Cardiac muscle cell (in vitro differentiated cells and primary cell): ENCODE measurements around the gene KLF6. TPM values are rescaled to one million over a fixed set of nuclear protein-coding genes. Genes with fewer than 3 reads are reported as not detected.

Source experiments
- DNase-seq, 2 donors: peaks; one replicate each; pipeline versions ENCODE4 v3.0.0 to v3.0.0-alpha.2; 2010 to 2017; ENCODE audit warnings: low read depth in 1 of 2, low spot score in 1 of 2
- H3K27ac ChIP-seq: fragments of 200-600 bp; sonication (generic); 2 replicates; pipeline ENCODE4 v1.5.1; 2016
- H3K27me3 ChIP-seq: fragments of 200-600 bp; sonication (generic); 2 replicates; pipeline ENCODE4 v1.6.0; 2016; ENCODE audit warnings: control low read depth
- H3K36me3 ChIP-seq: fragments of 200-600 bp; sonication (generic); 2 replicates; pipeline ENCODE4 v1.5.1; 2016; ENCODE audit warnings: control low read depth
- H3K4me1 ChIP-seq: fragments of 200-600 bp; sonication (generic); 2 replicates; pipeline ENCODE4 v1.8.1; 2017; ENCODE audit warnings: low read depth, mild to moderate bottlenecking, mixed run types
- H3K4me3 ChIP-seq: fragments of 200-600 bp; sonication (generic); 2 replicates; pipeline ENCODE4 v1.5.1; 2016; ENCODE audit warnings: mild to moderate bottlenecking
- H3K9me3 ChIP-seq: fragments of 200-600 bp; sonication (generic); 2 replicates; pipeline ENCODE4 v1.5.1; 2017; ENCODE audit warnings: low read depth, mild to moderate bottlenecking, control low read depth
- polyA plus RNA-seq: library from polyadenylated mRNA; unstranded; fragments of >200 nt; fragmentation: Nextera tagmentation; extraction: Ambion mirVana; gene quantifications from 2 replicates; pipeline ENCODE4 v1.2.1, GENCODE V29; 2016
- total RNA-seq: library from RNA; depleted of rRNA; stranded (reverse); fragments of >200 nt; gene quantifications from 2 replicates; pipeline ENCODE4 v1.2.3, GENCODE V29; 2016
- TF ChIP-seq, protein P1 (sequence below): IDR thresholded peaks from 2 replicates; pipeline ENCODE4 v1.5.1; 2012; ENCODE audit warnings: low read depth, mild to moderate bottlenecking, low read length

The KLF6 gene
- total and polyA plus RNA-seq, 2 experiments from 2014 or later = 8.4 to 40.3 TPM

GRCh38 chr10:3800586-3800985, 15.6 kb upstream of the KLF6 start:
- no peak overlapping the region for H3K27ac ChIP-seq
- H3K27me3 ChIP-seq = no peaks in the 10 kb centered on the region
- H3K4me3 ChIP-seq = no peak overlapping the region
- peaks cover 2% of the 10 kb centered on the region for H3K9me3 ChIP-seq
- H3K36me3 ChIP-seq = no peaks in the 10 kb centered on the region
- no peak for DNase-seq
- TF ChIP-seq, protein P1, sequence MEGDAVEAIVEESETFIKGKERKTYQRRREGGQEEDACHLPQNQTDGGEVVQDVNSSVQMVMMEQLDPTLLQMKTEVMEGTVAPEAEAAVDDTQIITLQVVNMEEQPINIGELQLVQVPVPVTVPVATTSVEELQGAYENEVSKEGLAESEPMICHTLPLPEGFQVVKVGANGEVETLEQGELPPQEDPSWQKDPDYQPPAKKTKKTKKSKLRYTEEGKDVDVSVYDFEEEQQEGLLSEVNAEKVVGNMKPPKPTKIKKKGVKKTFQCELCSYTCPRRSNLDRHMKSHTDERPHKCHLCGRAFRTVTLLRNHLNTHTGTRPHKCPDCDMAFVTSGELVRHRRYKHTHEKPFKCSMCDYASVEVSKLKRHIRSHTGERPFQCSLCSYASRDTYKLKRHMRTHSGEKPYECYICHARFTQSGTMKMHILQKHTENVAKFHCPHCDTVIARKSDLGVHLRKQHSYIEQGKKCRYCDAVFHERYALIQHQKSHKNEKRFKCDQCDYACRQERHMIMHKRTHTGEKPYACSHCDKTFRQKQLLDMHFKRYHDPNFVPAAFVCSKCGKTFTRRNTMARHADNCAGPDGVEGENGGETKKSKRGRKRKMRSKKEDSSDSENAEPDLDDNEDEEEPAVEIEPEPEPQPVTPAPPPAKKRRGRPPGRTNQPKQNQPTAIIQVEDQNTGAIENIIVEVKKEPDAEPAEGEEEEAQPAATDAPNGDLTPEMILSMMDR = no peak
- peaks cover 28% of the 10 kb centered on the region for H3K4me1 ChIP-seq

DNA sequence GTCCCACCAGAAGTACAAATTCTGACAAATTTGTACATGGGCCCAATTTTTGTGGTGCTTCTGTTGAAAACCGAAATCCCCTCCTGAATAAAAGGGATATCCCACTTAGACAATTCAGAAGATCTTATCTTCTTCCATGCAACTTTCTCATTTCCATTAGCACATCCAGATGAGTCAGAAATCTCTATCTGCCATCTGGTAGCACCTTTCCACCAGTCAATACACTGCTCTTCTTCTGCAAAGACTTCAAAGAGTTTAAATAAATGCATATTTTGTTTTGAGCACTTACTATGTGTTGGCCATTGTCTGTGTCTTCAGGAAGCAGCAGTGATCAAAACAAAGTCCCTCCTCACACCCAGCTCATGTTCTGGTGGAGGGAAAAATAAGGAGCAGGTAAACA, 12.7 kb upstream of the KLF6 start:
- H3K27me3 ChIP-seq = no peaks in the 10 kb centered on the region
- no peaks in the 10 kb centered on the region for H3K36me3 ChIP-seq
- TF ChIP-seq, protein P1 = no peak
- peaks cover 3% of the 10 kb centered on the region for H3K9me3 ChIP-seq
- H3K27ac ChIP-seq = no peak overlapping the region
- no peak overlapping the region for H3K4me3 ChIP-seq
- H3K4me1 ChIP-seq = peaks cover 14% of the 10 kb centered on the region
- DNase-seq = no peak

DNA sequence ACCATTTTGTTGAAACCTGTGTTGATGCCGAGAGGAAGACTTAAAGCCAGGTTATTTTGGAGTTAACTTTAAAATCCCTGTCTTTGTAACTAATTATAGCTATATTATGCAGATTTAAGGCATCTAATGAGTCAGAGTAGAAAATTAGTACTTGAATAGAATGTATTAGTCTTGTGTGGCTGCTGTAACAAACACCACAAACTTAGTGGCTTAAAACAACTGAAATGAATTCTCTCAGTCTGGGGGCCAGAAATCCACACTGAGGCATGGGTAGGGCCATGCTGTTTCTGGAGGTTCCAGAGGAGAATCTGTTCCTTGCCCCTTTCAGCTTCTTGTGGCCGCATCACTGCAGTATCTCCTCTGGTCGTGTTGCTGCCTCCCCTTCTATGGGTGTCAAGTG, 8.5 kb upstream of the KLF6 start:
- no peak for DNase-seq
- Histone ChIP-seq H3K36me3 (no peaks in the 10 kb centered on the region), H3K27me3 (no peaks in the 10 kb centered on the region), H3K4me3 (no peak overlapping the region), H3K4me1 (no peaks in the 10 kb centered on the region), H3K9me3 (peaks cover 3% of the 10 kb centered on the region), H3K27ac (no peak overlapping the region)
- TF ChIP-seq, protein P1 = no peak

DNA sequence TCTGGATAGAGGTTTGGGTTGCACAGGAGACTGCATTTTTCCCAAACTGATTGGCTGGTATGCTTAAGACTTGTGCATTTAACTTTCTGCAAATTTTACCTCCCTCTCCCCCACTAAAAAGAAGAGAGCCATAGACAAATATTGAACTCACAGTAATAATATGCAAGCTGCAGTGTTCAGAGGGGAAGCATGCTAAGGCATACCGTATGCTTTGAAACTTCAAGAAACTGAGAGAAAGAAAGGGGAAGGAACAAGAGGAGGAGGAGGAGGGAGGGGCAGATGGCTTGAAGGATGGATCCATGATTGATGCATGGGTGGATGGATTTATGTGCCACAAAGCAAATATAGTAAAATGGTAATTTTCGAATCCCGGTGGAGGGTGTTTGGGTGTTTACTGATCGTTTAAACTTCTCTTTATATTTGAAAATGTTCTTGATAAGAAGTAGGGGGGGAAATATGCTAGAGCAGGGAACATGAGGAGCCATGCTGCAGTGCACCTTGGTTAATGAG, 7.8 kb upstream of the KLF6 start:
- Histone ChIP-seq H3K27me3 (no peaks in the 10 kb centered on the region), H3K4me1 (no peaks in the 10 kb centered on the region), H3K4me3 (no peak overlapping the region), H3K9me3 (peaks cover 3% of the 10 kb centered on the region), H3K36me3 (no peaks in the 10 kb centered on the region), H3K27ac (no peak overlapping the region)
- TF ChIP-seq, protein P1 = no peak
- DNase-seq = no peak

DNA sequence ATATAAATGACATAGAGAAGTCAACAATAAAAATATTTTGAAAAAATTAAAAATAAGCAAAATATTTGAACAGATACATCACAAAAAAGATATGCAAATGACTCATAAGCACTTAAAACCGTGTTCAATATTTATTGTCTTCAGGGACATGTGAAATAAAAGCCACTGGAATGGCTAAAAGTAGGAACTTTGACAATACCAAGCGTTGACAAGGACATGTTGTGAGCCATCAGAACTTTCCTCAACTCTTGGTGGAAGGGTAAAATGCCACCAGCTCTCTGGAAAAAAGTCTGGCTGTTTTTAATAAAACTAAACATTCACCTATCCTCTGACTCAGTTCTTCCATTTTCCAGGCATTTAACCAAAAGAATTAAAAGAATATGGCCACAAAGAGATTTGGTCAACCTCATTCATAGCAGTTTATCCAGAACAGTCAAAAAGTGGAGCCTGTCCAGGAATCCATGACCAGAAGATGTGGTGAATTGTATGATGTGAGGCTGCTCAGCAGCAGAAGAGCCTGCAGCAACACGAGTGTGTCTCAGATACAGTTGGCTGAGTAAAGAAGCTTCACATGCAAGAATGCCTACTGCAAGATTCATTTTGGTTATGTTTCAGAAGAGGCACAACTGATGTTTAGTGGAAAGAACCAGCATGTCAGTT, 7.1 kb upstream of the KLF6 start:
- H3K4me3 ChIP-seq = no peak overlapping the region
- H3K27ac ChIP-seq = no peak overlapping the region

More for the DNA sequence above, 7.1 kb upstream of the KLF6 start:
- Histone ChIP-seq H3K4me1 (no peaks in the 10 kb centered on the region), H3K27me3 (no peaks in the 10 kb centered on the region), H3K36me3 (no peaks in the 10 kb centered on the region), H3K9me3 (peaks cover 3% of the 10 kb centered on the region)
- TF ChIP-seq, protein P1 = no peak
- DNase-seq = peak in 1 of 2 donors; percentile 40
